Kidney capillary endothelial cell (primary cell): ENCODE measurements around the gene CYTH3.

Source experiments
- DNase-seq: peaks from one replicate; pipeline ENCODE4 v3.0.0-alpha.2; 2018; ENCODE audit warnings: low spot score

Gene CYTH3

DNA sequence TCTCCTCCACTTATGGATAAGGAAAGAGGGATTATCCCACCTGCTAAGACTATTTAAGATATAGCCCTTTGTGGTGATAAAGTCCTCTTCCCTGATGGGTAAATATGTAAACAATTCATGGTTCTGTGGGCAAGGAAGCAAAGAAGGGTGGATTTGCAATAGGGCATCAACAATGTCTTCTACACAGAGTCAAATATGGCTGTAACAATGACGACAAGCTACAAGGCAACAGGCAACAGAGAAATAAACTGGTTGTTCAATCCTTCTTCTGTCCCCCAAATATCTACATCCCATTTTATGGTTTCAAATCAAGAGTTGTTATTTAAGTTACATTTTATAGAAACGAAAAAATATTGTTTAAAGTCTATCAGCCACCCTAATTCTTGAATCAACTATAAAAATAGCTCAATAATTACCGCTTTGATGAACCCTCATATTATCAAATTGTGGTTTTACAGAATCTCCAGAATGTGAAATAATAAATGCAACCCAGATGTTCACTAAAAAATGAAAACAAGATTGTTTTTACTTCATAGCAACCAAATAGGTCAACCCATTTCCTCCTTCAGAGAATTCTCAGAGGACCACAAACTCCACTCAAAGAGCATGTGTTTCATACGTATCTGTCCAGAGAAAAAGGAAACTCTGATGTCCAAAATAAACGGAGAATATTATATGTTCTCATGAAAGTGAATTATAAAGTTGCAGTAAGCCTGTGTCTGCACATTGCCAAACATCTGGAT lies 13.8 kb downstream of the CYTH3 start:
- no peak for DNase-seq

DNA sequence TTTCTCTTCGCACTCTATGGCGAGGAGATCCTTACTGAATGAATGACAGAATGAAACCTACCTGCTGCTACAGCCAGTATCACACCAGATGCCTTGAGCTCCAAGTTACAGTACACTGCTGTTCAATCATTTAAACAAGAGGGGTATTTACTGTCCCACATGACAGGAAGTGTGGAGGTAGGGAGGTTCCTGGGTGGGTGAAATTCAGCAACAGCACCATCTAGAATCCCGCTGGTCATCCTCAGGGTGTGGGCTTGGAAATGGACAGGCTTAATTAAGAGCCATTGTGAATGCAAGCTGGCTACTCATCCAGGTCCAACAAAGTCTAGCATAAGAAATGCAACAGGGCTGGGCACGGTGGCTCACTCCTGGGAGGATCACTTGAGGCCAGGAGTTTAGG lies 14.7 kb downstream of the CYTH3 start:
- DNase-seq, result no peak

DNA sequence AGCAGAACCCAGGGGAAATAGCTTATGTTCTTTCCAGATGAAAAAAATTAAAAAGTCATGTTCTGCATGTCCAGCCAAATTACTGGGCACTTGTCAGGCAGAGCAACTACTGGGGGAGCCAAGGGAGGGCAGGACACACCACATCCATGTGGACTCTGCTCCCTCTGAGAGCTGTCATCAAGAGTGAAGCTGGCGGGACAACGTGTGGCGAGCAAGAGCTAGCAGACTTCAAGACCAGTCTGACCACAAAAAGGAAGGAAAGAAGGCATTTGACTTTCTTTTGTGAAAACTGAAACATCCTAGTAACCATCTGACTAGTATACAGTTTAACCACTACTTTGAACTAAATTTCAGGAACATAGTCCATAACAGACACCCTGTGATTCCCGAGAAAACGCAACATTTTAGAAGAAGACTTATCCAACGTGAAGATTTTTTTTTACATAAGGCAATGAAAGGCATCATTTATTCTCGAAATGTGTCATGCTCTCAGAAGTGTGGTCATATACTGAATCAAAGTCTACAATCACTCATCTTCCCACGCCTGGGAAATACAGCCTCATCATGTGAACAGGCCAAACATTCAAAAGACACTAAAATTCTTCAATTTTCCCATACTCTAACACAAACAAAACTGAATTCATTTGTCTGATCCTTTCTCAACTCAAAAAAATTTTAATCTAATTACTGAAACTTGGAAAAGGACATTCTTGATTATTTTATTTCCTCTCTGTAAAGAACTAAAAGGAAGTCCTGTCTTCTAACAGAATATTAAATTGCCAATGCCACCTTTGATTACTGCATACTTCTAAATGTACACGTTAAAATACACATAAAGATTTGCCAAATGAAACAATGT lies 15.5 kb downstream of the CYTH3 start:
- DNase-seq, result no peak

DNA sequence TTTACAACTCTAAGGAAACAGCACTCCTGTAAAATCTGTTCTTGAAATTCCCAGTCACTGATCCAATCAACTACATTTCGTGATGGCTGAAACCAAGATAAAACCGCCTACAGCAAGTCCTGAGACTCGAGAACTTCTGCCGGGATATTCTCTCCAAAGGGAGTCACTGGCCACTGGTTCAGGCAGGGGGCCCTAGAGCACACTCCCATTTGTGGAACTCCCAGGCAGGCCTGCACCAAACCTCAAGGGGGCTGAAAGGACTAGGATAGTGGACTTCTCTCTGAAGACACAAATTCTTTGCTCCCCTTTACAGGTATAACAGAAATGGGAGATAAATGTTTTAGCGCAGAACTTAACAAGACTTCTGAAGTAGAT lies 16.3 kb downstream of the CYTH3 start:
- DNase-seq, result no peak

DNA sequence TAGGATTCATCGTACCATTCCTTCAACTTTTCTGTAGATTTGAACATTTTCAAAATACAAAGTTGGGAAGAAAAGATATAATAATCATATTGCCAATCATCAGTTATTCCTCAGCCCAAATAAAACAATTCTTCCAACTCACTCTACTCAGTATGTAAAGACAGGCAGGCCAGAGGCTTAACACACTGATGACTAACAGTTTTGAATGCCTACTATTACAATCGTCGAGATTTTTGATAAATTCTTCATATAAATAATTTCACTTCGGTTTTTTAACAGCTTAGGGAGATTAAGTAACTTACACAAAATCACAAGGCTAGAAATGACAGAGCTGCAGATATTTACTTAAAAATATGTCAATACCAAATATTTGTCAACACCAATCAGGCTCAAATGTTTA lies 17.6 kb downstream of the CYTH3 start:
- no peak for DNase-seq

DNA sequence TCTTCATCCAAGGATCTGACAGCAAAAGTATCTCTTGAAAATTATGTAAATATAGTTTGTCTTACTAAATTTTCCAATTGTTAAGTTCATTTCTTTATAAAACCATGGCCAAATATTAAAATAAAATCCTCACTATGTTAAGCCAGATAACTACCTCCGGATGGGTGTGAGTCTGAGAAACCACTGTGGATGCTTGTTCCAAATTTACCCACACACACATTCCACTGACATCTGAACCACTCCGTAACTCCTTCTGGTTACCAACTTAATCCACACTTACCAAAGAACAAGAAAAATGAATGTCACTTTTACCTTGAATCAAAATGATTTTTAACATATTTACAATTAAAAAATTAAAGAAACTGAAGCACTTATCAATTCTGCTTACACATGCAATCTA lies 19.7 kb downstream of the CYTH3 start:
- no peak for DNase-seq

DNA sequence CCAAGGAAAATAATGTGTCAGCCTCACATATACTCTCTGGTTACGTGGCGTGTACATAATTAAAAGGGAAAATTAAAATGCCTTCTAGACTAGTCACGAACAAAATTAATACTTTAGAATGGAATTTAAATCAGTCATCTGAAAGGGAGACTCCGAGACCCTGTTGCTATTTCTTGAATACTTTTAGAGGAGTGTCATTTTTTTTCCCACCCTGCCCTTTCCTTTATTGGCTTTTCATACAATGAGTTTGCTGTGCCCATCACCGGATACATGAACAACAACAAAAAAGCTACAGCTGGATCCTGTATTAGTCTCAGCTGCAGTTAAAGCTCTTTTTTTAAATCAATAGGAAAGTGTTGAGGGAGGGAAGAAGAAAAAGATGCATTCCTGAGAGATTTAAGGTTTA lies 20.1 kb downstream of the CYTH3 start:
- DNase-seq, result peak; percentile 94

DNA sequence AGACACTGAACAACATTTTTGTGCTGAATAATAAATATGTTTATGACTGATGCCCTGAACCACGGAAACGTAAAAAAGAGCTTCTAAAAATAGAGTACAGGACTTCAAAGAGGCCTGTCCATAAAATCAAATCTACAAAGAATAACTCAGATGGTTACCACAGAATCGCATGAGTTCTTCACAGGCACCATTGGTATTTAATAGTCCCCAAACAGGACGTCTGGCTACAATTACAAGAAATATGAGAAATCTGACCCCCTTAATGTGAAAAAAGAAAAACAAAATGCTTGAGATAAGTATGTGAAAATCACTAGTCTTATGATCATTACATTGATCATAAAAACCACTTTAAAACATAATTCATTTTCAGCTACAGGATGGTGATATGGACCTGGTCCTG lies 20.8 kb downstream of the CYTH3 start:
- peak; percentile 33 for DNase-seq

DNA sequence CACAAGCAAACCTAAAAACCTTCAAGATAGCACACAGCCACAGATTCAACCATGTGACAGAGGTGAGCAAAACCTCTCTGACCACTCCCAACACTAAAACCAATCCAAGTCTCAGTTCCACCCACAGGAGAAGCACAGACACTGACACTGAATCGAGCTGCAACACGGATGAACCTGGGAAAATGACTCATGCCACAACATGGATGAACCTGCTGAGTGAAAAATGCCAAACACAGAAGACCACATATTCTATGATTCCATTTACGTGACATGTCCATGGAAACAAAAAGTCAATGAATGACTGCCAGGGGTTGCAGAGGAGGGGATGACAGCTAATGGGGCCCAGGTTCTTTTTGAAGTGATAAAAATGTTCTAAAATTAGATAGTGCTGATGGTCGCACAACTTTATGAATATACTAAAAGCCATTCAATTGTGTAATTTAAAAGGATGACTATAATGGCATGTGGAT lies 22.0 kb downstream of the CYTH3 start:
- DNase-seq, result no peak

DNA sequence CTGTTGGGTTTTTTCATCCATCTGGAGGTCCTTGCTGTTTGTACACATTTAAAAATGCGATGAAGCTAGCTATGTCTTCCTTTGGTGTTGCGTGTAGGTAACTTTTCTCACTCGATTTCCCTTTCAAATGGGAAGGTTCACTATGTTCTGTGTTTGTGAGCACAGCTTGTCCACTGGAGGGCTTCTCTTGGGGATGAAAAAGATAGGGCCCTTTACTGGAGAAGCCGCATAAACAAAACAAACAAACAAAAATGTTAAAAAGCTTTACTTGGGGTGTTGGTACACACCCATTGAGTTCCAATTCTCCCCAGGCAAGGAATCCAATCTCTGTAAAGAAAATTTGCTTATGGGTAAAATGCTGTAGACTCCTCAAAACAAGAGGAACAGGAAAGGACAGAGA lies 23.4 kb downstream of the CYTH3 start:
- DNase-seq, result no peak

DNA sequence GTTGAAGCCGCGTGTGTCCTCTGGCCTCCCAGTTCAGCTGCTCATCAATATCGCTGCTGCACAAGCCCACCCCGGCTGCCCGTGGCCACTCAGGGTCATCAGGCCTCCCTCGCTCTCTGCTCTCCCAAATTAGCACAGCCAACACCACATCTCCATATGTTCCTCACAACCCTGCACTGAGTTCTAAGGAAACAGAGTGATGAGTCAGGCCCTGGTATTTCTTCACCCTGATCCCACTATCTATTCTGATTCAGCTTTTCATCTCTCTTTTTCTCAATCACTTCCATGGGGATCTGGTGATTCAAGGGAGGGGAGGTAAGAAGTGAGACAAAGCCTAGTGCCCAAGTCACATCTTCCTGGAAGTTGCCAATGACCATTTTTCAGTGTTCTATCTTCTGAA lies 23.8 kb downstream of the CYTH3 start:
- no peak for DNase-seq

DNA sequence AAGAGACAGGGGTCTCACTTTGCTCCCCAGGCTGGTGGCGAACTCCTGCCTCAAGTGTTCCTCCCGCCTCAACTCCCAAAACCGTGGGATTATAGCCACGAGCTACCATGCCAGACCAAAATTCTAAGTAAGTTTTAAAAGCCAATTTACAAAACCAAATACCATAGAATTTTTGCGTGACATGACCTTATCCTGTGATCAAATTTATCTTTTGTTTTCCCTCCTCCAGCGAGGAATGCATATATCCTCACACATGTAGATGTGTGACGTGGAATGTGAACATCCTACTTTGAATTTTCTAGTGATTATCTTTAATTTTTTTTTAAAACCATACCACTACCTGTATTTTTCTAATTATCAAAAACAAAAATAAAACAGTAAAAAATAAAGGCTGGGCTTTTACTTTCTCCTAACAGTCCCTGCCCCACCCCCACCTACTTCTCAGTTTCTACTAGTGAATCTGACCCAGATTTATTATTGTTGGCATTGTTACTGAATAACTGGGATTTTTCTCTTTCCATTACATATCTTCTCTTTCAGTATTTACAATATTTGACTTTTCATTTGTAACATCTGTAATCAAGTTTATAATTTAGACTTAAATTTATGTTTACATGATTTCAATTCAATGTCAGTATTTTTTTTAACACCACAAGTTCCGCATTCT lies 26.0 kb downstream of the CYTH3 start:
- no peak for DNase-seq

DNA sequence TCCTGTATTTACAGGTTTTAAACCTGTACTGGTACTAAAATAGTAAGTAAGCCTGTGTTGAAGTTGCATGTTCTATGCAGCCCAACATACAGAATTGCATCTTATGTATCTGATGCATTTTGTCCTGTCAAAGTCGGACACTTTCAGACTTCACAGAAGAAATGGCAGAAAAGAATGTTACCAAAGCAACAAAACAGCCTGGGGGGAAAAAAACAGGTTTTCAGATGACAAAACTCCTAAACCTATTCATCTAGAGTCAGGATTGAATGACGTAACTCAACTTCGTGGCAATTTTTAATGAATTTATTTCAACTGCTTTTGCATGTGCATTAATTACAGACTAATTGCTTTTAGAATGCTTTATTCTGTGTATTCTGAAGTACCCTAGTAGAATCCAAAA lies 28.4 kb downstream of the CYTH3 start:
- DNase-seq, result no peak

DNA sequence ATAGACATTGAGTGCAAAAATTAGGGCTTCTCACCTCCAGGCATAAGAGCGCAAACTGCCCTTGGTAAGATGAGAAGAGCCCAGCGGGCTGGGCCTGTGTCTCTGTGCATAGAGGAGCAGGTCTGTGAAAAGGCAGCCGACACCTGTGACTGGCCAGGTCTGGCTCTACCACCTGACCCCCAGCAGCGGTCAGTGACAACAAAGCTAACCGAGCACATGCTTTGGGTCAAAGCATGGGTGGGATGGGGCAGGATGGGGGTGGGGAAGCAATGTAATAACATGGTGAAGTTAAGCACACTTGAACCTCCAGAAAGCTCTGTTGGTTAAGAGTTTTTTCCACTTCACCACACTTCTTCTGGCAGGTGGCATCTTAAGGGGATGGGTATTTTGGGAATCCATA lies 29.3 kb downstream of the CYTH3 start:
- no peak for DNase-seq

DNA sequence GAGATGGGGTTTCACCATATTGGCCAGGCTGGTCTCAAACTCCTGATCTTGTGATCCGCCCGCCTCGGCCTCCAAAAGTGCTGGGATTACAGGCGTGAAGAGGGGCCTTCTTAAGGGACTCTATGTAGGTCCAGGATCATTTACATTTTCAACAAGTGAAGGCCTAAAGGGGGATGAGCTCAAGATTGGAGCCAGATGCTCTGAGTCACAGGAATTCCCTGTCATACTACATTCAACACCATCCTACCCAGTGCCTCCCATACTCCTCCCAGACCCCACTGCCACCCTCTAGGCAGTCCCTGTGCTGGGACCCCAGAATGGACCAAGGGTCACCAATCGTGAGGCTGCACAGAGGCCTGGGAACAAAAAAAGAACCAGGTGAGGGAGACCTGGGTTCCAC lies 29.9 kb downstream of the CYTH3 start:
- DNase-seq, result no peak

DNA sequence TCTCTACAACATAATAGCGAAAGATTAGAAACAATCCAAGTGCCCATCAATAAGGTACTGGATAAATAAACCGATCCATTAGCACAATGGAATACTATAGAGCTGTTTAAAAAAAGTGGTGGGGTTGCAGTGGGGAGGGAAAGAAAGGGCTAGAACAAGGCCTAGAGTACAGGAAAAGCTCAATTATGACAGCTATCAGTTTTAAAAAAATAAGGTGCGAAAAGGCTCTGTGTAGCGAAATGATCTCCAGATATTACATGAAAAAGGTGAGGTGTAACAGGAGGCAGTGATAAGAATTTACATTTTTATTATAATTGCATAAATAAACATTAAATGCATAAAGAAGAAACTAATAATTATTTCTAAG lies 30.8 kb downstream of the CYTH3 start:
- no peak for DNase-seq

DNA sequence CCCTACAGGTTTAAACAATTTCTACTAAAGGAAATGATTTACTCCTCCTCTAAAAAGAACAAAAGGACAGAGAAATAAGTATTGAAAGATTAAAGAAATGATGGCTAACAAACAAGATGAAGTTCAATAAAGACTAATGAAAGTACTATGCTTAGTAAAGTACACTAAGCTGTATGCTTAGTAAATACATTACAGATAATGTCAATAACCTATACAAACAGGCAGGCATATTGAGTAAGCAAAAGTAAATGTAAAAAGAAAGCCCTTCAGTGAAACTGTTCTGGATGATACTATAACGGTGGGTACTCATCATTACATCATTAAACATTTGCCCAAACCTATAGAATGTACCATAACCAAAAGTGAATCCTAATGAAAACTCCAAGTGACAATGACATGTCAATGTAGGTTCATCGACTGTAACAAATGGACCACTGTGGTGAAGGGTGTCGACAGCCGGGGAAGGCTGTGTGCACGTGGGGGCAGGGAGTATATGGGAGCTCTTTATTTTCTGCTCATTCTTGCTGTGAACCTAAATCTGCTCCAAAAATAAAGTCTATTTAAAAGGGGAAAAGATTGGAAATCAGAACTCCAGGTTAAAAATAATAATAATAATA lies 34.0 kb downstream of the CYTH3 start:
- DNase-seq, result no peak

DNA sequence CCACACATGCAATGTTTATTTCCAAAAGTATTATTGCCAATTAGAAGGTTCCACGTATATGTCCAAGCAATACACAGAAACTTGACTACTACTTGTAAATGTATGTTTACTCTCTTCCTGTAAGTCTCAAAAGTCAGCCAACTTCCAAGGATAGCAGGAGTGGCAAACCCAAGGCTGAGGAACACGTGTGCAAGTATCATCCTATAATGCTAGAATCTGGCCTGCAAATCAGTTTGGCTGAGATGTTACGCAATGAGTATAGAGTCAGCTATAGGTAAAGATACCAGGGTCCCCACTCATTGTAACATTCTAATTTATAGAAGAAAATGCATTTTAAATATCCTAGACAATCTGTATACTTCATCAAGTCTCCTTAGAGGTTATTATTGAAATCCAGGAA lies 34.7 kb downstream of the CYTH3 start:
- DNase-seq, result no peak

DNA sequence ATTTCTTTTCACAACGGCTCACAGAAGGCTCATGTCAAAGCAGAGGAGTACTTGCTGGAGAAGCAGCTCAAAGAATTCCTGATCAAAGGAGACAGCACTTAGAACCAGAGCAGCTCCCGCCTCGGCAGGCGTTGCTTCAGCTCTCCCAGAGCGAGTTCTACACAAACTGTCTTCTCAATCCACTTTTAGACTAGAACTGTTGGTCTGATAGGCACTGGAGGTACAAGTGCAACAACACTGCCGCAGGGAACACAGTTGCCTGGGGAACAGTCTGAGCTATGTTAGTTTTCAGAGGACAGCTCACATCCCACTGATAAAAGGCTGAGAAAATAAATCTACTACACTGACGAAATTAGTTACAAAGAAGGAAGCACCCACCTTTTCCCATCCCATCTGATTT lies 35.4 kb downstream of the CYTH3 start:
- no peak for DNase-seq

DNA sequence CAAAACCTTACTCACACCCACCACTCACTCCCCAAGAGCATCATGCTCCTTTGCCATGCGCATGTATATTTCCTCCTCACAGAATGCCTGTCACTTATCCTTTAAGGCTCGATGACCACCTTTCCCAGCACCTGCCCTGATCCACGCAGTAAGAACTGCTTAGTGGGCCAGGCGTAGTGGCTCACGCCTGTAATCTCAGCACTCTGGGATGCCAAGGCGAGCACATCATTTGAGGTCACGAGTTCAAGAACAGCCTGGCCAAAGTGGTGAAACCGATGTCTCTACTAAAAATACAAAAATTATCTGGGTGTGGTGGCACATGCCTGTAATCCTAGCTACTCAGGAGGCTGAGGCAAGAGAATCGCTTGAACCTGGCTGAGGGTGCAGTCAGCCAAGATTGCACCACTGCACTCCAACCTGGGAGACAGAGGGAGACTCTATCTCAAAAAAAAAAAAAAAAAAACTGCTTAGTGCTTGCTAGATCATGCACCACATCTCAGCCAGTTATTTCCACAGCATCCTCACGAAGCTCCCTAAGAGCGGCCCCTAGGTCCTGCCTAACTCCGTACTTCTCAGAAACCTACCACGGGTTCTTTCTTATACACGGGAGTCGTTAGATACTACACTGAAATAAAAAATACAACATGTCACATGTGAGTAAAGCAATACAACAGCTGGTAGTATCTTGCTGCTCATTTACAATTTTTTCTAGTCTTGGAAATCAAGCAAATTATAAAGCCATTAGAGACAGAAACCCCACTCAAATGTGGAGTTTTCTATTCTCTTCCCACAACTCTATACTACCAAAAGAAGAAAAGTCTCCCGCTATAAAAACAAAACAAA lies 37.2 kb downstream of the CYTH3 start:
- no peak for DNase-seq

DNA sequence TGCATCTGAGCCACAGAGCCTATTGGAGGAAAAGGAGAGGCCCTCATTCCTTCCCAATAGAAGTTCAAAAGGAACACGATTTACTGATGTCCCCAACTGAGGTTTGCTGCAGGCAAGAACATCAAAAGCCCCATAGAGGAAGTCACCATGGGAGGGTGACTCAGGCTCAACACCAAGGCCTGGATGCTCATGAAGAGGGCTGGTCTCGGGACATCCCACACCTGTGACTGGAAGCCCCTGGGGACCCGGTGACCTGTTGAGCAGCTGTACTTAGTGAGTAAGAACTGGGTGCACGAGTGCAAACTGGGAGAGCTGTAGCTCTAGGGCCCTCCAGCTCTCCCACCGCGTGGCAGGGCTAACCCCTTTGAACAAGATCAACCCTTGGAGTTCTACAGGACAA lies 38.0 kb downstream of the CYTH3 start:
- DNase-seq, result no peak

DNA sequence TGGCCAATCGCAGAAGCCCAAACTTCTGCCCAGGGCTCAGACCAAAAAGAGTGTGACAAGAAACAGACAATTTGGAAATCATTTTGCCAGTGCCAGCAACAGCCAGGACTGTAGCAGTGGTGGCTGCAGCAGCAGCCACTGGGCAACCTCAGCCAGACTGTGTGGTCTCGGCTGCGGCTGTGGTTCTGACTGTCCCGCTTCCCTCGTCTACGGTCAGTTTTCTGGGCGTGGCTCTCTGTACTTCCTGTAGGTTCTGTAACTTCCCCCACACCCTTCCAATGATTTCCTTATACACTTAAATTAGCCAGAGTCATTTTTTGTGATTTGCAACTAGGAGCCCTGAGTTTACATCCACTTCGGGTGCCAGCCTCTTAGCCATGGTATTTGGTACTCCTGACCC lies 39.9 kb downstream of the CYTH3 start:
- peak; percentile 62 for DNase-seq
